Stimulated activated CD4-positive, alpha-beta T cell treated with anti-CD3 and anti-CD28 coated beads, Interleukin-4, amount 100 ng/mL, for 48 hours (primary cell): Measurements from ENCODE around the gene MAGI3.
"Not testable (repeated sequence)": the region's sequence is repeated elsewhere in the genome, so short reads cannot be mapped to it uniquely, and the experiment has no call there.

Experiments used
- DNase-seq, 2 donors: peaks; one replicate each; pipeline ENCODE4 v3.0.0-alpha.2; 2020; ENCODE audit warnings: low read depth in 2 of 2

Gene MAGI3

DNA sequence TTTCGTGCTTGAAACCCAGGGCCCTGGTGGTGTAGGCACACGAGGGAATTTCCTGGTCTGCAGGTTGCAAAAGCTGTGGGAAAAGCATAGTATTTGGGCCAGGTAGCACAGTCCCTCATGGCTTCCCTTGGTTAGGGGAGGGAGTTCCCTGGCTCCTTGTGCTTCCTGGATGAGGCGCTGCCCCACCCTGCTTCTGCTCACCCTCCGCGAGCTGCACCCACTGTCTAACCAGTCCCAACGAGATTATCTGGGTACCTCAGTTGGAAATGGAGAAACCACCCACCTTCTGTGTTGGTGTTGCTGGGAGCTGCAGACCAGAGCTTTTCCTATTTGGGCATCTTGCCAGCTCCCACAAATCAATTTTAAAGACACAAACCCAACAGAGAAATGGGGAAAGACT, 186.0 kb downstream of the MAGI3 start:
- no peak for DNase-seq

DNA sequence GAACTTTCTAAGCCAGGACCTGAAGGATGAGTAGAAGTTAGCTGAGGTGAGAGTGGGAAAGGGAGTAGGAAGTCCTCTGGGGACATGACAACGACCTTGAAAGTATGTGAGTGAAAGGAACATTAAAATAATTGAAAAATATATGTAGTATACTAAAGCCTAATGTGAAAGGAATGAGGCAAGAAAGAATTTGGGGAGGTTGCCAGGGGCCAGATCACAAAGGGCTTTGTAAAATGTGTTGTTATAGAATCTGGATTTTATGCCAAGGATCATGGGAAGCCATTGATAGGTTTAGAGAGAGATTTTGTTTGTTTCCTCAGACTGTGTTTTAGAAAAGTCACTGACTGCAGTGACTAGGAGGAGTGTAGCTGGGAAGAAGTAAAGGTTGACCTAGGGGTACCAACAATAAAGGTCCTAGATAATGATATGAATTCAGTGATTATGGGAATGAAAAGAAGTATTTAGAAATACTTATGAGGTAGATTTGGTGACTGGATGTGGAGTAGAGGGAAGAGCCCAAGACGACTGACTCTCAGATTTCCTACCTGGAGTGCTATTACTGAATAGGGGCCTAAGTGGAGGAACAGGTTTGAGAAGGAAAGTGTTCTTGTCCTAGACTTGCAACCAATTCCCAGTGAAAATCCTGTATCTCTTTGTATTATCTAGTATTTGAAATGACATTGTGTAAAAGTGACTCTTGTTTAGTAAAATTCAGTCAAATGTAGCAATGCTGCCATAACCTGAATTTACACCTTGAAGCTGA, 189.1 kb downstream of the MAGI3 start:
- DNase-seq, result no peak

DNA sequence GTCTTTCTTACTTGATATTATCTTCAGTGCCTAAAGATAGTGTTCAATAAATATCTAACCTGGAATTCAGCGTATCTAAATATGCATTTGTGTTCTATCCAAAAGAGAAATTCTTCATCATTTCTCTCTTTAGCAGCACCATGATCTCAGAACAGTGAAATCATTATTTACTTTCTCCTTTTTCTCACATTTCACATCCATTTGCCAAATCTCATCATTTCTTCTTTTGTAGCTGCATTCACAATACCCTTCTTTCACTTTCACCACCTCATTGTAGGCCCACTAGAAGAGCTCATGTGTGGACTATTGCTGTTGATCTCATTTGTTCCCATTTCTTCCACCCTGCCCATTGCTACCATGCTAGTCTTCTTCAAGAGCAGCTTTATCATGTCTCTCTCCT, 191.0 kb downstream of the MAGI3 start:
- DNase-seq, result no peak

DNA sequence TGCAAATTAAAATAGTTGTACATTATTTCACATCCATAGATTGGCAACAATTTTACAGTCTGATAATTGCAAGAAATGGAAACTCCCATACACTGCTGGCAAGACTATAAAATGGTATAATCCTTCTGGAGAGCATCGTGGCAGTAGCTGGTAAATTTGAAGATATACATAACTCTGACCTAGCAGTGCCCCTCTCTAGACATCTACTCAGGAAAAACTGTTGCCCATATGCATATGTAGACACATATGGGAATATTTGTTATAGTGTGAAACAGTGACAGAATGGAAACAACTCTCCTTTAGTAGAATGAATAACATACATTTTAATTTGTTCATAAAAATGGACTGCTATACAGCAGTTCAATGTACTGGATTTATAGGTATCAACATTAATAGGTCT, 191.8 kb downstream of the MAGI3 start:
- no peak for DNase-seq

DNA sequence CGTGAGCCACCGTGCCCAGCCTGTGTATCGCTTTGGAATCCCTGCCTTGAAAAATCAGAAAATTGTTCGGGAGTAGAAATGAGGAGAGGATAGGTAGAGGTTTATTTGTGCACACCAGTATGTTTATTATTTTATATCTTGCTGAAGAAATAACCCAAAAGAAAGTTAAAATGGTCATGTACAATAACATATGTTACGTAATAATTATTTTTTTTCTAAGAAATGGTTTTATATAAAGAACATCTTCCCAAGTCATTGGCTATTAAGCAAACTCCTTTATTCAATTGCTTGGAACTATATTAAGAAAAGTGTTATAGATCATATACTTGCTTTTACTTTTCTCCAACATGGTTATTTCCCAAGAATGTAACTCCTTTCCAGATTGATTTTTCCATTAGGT, 197.2 kb downstream of the MAGI3 start:
- DNase-seq, result no peak

DNA sequence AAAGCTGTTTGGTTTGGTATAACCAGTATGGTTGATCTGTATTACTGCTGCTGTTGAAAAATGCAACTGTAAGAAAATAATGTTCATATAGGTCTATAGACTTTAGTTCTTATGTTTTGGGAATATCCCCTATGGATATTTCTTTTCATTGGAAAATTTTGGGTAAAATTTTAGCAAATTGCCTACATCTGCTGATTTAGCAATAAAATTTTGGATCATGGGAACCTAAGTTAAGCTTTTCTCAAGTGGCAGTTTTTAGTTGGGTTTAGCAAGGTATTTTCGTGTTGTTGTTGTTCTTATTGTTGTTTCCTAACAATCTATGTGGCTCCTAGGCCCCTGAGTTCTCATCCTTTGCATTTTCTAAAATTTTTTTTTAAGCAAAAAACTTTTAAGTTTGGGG, 201.9 kb downstream of the MAGI3 start:
- no peak for DNase-seq

DNA sequence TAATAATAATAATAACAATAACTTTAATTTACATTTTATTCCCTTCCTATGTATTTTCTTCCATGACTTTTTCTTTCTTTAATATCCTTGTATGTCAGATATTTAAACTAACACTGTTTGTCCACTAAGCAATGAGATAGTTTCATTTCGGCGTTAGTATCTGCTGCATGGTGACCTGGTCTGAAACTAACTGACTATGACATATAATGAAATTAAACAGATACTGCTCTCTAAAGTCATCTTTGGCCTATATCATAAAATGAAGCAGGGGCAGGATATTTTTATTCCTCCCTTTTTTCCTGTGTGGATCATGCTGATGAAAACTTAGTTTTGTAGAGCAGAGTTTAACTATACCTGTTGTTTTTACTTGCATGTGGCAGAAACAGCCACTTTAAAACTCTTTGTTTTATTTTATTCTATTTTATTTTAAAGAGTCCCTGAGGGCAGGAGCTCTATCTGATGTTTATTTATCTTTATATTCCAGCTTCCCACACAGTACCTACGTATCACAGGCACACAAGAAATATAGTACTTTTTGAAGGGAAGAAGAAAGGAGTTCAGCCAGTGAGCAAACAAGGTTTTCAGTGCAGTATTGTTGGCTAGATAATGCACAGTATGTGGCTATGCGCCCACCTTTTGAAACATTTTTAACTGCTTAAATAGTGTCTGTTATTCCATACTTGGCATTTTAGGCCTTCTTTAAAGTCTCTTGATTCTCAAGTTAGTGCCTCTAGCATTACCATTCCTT, 203.4 kb downstream of the MAGI3 start:
- no peak for DNase-seq

DNA sequence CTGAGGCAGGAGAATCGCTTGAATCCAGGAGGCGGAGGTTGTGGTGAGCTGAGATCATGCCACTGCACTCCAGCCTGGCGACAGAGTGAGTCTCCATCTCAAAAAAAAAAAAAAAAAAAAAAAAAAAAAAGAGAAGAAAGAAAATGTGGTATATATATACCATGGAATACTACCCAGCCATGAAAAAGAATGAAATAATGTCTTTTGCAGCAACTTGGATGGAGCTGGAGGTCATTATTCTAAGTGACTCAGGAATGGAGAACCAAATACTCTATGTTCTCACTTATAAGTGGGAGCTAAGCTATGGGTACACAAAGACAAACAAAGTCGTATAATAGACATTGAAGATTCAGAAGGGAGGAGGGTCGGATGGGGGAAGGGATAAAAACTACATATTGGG, 214.2 kb downstream of the MAGI3 start:
- DNase-seq, result not testable (repeated sequence)

DNA sequence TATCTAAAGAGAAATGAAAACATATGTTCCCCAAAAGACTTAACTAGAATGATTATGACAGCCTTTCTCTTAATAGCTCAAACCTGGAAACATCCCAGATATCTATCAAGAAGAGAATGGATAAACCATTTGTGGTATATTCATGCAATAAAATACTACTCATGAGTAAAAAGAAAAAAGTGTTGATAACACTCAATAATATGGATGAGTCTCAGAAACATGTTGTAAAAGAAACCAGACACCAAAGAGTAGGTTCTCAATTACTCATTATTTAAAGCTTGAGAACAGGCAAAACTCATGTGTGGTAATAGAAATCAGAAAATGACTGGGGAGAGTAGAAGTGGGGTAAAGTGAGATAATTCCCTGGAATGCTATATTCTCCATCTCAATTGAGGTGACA, 214.8 kb downstream of the MAGI3 start:
- DNase-seq, result no peak

DNA sequence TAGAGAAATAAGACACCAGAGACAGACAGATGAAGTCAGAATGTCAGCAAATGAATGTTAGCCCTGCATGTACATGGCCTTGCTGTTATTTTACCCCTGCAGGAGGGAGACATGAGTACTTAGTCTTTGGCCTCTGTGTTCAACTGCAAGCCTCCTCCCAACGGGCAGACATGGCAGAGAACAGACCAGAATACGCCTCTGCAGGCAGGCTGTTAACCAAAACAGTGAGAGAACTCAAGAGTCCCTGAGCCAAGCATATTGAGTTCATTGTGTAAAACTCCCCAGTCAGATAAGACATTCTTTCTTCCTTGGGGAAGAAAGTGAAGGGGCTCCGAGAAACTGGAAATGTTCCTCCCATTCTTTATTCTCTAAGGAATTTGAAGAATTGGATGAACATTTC, 218.1 kb downstream of the MAGI3 start:
- no peak for DNase-seq

DNA sequence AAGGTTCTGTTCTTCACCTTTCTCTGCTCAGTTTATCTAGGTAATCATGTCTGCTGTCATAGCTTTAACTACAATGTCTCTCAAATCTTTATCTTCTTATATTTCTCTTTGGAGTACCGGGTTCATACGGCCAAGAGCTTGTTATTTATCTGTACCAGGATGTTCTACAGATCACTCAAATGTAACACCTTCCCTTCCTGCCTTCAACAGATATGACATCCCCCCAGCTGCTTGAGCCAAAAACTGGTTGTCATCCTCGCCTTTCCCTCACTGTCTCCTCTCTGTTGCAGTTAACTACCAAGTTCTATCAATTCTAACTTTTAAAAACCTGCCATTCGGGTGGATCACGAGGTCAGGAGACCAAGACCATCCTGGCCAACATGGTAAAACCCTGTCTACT, 220.1 kb downstream of the MAGI3 start:
- DNase-seq, result no peak

DNA sequence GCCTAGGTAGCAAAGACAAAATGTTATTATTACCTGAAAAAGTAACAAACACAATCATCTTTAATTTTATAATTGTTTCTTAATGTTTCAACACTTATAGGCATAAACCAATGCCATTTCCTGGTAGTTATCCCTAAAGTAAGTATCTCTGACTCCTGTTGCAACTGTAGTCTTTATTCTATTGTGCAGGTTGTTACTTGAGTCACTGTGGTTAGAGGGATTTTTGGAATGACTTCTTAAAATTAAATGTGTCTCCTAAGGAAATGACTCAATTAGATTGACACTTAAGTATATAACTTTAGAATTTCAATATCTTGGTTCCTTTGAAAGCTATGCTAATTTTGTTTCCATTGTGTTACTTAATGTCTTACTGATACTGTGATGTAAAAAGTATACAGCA, 225.1 kb downstream of the MAGI3 start:
- DNase-seq, result no peak

DNA sequence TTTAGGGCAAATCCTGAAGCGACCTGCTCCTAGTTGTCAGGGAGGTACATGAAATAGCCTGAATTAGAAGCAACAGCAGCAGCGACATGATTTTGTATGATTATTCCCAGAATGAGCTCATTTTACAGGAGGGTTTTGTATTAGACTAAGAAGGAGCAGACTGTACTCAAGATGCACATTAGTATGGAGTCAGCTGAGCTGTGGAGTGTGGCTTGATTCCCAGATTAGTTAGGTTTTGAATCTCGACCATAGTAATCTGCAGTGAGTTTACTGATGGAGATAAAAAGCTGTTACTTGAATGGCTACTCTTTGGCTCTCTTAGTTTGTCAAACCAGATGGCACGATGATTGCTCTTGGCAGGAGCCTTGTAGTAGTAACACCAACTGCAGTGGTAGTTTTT, 225.8 kb downstream of the MAGI3 start:
- DNase-seq, result no peak

DNA sequence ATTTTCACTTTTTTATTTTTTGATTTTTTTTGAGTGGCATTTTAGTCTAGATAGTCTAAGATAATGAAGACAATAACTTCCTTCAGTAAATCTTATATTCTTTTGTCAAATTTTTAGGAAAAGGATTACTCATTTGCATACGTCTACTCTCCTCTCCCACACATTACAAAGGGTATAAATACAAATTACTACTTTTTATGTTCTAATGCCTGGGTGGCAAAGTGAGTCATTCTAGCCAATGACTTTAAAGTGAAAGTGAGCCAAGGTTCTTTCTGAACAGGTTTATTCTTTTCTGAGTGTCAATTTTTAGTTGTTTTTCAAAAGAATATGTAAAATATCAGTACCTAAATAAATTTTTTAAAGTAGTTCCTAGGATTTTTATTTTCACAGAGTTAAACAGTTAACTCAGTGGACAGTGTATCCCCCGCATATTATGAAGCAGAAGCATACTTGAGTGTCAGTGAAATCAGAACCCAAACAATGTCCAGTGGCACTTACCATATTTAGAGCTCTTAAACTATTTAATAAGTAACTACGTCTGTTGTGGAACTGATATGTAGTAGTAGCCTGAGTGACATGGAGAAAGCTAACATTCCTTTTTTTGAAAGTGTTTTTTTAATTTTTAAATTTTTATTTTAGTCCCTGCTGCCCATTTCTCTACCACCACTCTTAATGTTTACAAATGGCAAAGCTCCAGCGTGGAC, 227.3 kb downstream of the MAGI3 start:
- DNase-seq, result no peak

DNA sequence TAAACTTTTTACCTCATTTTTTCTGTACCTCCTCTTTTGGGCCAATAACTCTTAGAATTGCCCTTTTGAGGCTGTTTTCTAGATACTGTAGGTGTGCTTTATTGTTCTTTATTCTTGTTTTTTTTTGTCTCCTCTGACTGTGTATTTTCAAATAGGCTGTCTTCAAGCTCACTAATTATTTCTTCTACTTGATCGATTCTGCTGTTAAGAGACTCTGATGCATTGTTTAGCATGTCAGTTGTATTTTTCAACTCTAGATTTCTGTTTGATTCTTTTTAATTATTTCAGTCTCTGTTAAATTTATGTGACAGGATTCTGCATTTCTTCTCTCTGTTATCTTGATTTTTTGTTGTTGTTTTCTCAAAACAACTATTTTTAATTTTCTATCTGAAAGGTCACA, 238.7 kb downstream of the MAGI3 start:
- no peak for DNase-seq

DNA sequence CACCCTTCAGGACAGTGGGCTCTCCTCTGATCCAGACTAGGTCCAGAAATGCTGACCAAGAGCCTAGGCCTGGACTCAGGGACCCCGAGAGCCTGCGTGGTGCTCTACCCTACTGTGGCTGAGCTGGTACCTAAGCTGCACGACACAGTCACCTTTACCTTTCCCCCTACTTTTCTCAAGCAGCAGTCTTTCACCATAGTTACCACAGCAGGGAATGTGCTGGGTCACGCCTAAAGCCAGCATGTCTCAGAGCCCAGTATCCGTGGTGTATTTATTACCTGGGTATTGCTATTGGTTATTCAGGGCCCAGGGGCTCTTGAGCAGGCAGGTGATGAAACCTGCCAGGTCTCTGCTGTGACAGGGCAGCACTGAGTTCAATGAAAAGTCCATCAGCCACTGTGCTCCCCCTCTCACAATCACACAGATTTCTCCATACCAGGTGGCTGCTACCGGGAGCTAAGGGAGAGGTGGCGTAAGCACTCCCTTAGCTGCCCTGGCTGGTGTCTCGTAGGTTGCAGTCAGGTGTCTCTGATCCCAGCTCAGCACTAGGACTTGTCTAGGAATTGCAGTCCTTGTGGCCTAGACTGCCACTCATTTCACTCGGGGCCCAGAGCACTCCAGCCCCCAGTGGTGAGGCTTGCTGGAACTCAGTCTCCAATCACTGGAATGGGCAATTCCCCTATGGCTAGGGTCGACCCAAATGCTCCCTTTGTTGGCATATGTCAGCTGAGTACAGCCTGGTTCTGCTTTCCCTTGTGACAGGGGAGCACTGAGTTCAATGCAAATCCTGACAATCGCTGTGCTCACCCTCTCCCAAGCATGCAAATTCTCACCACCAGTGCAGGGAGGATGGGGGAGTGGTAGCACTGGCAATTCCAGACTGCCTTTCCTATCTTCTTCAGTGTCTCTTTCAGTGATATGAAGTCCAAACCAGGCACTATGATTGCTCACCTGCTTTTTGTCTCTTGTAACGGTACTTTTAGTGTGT, 240.3 kb downstream of the MAGI3 start:
- DNase-seq, result no peak

DNA sequence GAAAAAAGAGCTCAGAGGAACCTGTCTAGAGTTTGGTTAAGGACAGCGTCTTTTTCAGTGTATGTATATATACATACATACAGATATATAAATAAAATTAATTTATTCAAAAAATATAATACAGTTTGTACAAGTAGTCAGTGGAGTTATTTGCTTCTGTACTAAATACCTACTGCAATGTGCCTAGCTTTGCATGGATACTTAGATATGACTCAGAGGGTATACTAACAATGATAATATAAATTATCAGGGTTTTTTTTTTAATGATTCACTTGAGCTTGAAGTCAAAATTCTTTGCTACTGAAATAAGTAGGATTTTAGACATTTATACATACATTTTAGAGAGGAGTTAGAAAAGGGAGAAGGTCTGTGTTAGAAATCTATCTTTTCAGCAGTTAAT, 251.1 kb downstream of the MAGI3 start:
- DNase-seq, result no peak

DNA sequence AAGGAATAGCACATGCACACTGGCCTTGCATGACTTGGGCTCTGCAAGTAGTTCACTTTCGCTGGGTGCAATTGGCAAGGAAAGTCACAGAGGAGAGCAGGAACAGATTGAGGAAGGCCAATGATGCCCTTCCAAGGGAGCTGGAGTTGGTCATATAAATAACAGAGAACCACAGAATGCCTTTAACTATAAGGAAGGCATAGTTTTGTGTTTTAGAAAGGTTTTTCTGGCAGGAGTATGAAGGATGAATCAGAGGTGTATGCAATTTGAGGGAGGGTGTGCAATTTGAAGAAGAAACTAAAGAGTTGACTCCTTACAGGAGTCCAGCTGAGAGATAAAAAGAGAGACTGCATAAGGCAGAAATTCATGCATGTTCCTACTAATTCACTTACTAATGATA, 256.8 kb downstream of the MAGI3 start:
- no peak for DNase-seq

DNA sequence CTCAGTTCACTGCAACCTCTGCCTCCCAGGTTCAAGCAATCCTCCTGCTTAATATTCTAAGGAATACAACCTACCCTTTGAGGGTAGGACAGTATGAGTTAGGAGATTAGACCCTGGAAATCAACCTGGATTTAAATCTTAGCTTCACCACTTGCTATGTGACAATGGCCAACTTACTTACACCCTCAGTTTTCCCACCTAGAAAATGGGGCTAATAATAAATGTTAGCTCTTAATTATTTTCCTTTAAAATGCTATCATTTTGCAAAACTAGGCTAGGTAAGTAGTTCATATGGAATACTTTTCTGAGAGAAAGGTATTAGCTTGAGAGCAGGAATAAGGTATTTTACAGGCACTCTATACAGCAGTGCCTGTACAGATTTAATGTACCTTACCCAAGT, 258.2 kb downstream of the MAGI3 start:
- DNase-seq, result no peak

DNA sequence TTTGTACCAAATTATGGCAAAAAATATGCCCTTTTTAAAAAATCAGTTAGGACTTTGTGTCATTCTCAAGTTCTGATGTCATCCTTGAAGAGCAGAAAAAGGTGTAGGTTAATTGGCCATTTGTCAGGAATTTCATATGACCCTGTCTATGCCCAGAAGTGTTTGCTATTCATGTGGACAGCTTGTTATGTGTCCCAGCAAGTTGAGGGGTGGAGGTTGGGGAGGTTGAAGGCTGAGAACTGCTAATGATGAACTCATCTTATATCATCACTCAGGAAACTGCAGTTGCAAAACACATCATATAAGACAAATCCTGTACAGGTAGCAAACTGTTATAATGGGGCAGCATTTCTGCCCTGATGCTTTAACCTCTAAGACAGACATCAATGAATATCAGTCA, 262.5 kb downstream of the MAGI3 start:
- no peak for DNase-seq

DNA sequence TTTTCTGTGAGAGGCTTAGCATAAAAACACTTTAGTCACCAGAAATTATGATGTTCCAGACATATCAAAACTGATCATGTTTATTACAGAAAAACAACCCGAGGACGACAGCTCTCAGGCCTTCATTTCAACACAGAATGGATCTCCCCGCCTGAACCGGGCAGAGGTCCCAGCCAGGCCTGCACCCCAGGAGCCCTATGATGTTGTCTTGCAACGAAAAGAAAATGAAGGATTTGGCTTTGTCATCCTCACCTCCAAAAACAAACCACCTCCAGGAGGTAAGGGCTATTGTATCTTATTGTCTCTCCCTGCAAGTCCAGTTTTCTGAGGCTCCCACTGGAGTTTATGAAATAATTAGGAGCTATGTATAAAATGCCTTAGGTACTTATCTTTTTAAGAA, 263.4 kb downstream of the MAGI3 start:
- no peak for DNase-seq

DNA sequence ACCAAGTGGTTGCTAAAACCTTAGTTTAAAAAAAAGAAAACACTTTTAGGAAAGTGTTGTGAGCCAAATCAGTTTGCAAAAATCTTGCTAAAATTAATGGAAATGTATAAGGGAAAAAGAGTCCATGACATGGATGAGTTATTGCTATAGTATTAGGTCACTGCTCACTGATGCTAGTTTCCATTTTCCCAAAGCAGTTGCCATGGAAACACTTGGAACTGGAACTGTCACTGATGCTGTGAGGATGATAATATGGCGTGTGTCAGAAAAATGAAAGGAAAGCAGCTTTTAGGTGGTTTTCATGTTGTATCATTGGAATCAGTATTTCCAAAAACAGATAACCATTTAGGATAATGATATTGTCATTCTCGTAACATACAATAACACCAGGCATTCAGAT, 264.6 kb downstream of the MAGI3 start:
- DNase-seq, result no peak
